NCI-H2107 (cell line): ENCODE measurements around the gene WNT2B.

Experiments used
- DNase-seq: peaks from one replicate; lab custom pipeline; 2025; lab: John Stamatoyannopoulos, UW

Gene WNT2B

DNA sequence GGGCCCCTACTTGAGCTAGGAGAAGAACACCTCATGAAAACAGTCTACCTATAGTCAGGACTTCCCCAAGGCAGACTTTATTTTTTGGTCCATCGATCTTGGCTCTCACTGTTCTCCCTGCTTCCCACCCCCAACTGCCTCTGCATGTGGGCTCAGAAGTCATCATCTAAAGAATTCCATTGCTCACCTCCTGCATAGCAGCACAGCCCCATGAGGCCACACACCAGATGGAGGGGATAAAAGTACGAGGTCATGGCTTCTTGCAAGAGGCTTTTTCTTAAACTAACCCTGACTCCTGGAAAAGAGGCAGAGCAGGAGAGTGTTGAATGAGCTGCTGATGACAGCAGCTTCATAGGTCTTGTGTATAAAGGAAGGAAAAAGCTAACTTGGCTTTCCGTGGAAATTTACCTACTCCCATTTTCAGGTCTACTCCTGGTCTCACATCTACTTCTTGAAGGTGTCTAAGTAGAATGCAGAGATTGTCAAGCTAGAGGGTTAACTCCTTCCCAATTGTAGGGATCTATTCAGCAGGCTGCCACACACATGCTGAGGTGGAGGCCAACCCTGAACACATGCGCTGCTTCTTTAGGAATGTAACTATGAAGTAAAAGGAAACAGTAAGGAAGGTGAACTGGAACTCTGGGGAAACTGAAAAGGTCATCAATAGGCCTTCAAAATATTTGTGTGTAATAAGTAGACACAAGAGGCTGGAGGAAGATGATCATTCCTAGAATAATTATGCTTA, 18.7 kb downstream of the WNT2B start:
- no peak for DNase-seq

DNA sequence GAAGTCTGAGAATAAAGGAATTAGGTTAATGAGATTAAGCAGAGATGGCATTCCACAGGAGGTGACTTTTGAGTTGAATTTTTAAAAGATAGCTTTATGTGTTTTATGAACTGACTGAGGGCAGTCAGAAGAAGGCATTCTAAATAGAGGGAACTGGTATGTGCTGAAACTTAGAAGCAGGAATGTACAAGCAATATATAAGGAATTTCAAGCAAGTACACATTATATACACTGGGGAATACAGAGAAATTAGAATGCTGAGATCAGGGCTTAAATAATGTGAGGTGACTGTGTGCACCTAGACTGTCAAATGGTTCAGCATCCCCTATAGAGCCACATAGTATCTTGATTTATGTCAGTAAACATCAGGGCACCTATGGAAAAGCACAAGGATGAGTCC, 19.3 kb downstream of the WNT2B start:
- no peak for DNase-seq

DNA sequence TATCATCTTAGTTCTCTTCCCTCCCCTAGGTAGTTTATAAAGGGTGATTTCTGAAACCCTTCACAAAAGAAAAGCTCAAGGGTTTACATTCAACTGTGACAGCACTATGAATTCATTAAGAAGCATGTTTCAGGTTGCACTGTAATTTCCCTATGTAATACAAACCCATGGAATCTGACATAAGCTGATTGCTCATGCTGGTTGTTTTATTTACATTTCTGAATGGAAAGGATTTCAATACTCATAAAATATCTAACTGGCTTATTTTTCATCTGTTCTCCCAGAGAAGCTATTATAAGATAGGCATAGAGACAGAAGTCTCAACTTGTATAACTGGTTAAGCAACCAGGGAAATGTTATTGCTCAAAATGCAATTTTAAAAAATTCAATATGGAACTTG, 20.5 kb downstream of the WNT2B start:
- no peak for DNase-seq

DNA sequence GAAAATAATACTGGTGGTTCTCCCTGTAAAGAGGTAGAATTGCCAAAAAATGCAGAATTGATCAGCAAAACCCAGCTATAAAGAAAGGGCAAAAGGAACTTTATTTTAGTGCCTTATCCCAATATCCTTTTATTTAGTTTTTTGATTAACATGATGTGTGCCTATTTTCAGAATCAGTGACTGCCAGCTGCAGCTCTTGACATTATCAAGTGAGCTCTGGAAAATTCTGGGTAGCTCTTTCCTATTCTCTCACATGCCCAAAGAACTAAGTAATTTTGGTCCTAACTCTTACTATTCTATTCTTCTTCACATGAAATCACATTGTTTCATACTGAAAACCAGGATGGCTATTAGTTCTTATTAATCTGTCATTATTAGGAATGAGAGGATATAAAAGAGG, 22.1 kb downstream of the WNT2B start:
- DNase-seq, result no peak

DNA sequence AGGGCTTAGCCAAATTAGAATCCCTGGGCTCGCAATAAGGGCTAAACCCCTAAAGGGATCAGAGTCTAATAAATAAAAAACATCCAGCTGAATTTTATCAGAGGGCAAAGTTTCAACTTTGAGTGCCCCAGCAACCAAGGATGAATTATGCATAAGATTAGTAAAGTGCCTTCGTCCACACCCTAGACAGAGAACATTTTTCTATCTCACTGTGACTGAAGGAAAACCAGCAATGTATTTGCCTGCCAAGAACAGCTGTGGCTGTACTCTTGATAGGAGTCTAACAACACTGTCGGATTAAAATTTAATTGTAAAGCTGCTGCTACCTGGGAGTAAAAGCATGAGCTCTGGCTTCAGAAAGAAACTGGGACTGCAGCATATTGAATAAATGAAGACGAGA, 23.3 kb downstream of the WNT2B start:
- no peak for DNase-seq

DNA sequence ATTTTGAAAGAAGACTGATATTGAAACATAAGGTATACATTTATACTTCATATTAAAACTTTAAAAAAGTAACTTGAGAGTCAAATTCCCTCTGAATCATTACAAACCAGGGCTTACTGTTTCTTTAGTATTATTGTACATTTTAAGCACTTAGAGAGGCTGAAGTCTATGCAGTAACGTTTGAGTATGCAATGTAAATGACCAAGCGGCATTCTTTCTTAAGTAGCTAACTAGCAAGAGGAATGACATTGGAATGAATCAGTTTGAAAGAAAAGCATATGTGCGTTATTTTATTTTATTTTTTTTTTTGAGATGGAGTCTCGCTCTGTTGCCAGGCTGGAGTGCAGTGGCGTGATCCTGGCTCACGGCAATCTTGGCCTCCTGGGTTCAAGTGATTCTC, 24.3 kb downstream of the WNT2B start:
- no peak for DNase-seq

DNA sequence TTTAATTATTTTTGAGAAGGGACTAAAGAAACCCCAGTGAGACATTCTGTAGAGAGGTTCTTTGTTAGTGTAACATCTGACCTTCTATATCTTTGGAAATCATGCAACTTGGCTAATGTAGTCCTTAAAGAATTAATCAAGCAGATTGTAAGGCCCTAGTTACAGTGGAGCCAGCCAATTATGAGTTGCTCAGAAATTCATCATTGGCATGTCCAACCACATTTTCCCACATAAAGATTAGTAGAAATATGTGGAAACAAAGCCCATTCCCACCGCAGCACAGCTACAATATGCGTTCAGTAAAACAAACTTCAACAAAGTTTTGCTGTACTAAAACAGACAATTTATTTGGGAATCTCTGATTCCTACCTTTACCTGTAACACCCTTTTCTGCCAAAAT, 27.8 kb downstream of the WNT2B start:
- no peak for DNase-seq

DNA sequence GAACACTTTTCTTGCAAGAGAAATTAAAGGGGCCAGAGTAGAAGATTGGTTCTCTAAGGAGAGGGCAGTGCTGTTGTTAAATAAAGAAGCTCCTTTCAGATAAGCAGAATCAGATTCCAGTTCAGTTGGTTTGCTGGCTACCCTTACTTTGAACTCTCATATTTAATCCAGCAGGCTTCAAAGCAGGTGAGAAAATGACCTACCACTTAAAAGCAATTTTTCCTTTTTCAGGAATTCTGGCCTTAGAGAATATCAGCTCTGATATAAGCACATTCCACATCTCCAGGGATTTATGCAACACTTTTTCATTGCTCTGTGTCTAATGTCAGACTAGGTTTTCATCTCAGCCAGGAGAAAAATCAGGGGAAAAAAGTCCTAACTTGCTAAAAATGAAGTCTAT, 28.7 kb downstream of the WNT2B start:
- no peak for DNase-seq

DNA sequence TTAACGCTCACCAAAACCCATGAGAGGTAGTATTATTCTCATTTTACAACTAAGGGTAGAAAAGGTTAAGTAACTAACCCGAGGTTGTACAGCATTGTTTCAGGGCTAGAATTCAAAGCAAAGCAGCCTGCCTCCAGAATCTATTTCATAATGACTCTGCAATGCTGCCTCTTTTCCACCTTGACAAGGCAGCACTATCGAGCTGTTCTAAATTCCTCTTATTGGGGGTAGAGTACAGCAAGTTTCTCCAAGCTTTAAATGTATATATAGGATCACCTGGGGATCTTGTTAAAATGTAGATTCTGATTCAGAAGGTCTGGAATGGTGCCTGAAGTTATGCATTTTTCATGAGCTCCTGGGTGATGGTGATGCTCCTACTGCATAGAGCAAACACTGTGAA, 30.1 kb downstream of the WNT2B start:
- no peak for DNase-seq

DNA sequence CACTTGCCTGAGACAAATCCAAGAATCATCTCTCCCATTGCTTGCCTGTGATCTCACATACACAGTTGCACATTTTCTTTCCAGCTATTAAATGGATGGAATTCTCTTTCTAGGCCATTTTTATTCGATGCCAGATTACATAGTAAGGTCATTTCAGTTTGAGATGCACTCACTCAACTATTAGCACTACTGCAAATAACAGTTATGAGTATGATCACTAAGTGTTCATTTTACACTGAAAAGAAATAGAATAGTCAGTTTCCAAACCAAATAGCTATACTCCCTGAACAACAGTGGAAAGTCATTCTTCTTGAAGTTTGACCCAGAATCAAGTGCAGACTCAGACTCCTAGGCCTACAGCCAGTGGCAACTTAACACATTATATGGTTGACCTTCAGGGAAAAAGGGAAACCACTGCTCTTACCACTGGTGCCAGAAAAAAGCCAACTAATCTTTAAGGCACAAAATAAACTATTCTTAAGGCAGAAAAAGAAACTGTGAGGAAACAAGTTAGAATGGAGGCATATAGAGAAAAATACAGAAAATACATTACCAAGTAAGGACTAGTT, 31.5 kb downstream of the WNT2B start:
- DNase-seq, result no peak

DNA sequence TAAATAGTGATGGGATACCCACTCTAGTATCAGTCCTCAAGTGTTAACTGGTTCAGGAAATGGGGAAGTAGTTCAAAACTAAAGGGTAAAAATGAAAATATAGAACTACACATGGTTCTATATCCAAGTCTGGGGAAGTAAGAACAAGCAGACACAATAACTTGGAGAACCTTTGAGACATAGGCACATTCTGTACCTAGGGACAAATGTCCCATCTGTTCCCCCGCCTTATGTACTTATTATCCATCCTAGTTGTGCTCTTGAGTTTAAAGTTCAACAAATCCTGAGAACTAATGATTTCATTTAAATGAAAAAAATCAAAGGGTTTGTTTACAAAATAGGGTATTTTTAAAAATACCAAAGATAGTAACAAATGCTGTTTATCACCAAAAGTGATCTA, 32.5 kb downstream of the WNT2B start:
- DNase-seq, result no peak

DNA sequence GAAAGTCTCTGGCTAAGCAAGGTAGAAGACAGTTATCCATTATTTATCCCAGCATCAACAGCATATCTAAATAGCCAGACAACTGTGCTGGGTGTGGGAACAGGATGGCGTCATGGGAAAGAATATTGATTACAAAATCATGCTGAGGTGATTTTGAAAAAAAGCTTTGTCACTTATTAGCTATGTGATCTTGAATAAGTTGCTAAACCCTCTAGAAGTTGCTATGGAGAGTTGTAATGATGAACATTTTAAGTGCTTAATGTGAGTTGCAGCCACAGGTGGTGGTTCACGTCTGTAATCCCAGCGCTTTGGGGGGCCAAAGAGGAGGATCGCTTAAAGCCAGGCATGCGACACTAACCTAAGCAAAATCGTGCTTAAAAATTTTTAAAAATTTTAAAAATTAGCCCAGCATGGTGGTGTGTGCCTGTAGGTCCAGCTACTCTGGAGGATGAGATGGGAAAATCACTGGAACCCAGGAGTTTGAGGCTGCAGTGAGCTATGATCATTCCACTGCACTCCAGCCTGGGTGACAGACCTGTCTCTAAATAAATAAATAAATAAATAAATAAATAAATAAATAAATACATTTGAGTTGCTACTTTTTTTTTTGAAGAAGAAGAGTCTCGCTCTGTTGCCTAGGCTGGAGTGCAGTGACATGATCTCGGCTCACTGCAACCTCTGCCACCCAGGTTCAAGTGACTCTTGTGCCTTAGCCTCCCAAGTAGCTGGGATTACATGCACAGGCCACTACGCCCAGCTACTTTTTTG, 33.6 kb downstream of the WNT2B start:
- no peak for DNase-seq

DNA sequence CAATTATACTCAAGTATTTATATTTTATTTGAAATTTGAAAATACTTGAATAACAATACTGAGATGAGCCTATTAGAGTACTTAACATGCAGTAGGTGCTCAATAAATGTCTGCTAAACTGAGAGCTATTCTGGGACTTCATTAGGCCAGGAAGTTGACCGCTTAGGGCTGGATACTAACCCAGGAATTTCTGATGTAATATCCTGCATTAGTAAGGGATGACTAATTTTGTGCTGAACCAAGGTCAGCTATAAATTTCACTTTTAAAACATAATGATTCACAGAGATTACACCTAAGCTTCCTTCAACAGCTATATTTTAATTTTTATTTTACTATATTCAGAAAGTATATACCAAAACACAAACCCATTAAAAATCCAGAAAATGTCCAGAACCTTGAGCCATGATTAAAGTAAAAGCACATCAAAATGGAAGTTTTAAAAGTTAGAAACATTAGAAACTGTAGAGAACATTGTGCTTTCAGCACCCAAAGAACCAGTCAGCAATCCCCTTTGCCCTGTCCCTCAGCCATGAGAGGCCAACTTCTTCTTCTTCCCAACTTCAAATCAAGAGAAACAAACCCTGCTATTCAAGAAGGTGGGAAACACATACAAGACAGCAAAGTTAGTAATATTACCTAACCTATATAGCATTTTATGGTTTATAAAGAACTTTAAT, 35.4 kb downstream of the WNT2B start:
- no peak for DNase-seq

DNA sequence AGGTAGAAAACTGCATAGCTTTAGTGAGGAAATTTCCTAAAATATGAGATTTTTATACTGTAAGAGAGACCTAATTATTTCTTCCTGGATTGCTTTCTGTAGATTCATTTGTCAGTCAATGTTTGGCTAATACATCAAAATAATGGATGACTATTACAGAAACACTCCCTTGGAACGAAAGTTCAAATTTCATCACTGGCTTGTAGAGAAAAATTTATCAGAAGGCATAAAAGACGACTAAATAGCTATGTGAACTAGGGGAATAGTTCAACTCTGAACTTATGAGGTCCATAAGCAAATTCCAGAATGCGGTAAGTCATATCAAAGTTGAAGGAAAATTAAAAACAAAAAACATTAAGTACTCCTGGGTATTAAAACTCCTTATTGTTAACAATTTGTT, 36.0 kb downstream of the WNT2B start:
- DNase-seq, result no peak

DNA sequence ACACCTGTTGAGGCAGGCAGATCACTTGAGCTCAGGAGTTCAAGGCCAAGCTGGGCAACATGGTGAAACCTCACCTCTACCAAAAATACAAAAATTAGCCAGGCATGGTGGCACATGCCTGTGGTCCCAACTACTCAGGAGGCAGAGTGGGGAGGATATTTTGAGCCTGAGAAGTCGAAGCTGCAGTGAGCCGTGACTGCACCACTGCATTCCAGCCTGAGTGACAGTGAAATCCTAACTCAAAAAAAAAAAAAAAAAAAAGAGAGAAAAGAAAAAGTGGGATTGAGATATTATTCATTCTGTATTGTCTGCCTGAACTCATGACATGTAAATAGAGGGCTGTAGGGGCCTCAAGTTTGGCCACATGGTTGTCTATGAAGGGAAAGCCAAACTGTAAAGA, 37.3 kb downstream of the WNT2B start:
- DNase-seq, result no peak

DNA sequence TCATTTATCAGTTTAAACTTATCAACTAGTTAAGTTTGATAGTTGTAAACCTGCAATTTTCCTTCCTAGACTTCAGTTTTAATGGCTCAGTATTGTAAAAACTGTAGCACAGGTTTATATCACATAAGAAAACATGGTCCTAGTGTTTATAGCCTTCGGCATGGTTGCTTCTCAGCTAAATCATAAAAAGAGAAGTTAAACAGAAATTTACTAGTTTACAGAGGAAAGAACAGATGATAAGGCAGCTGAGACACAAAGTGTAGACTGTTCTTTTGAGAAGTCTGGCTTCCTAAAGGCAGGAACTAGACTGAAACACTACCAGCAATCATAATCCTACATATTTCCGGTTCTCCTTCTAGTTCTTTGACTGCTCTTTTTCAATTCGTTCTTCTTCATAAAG, 39.8 kb downstream of the WNT2B start:
- no peak for DNase-seq

DNA sequence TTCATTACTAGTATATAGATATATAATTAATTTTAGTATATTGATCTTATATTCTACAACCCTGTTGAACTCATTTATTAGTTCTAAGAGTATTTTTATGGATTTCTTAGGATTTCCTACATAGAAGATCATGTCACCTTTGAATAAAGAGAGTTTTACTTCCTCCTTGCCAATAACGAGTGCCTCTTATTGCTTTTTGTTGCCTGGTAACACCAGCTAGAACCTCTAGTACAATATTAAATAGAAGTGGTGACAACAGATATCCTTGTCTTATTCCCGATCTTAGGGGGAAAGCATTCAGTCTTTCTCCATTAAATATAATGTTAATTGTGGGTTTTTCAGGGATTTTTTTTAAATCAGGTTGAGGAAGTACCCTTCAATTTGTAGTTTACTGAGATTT, 40.8 kb downstream of the WNT2B start:
- DNase-seq, result no peak

DNA sequence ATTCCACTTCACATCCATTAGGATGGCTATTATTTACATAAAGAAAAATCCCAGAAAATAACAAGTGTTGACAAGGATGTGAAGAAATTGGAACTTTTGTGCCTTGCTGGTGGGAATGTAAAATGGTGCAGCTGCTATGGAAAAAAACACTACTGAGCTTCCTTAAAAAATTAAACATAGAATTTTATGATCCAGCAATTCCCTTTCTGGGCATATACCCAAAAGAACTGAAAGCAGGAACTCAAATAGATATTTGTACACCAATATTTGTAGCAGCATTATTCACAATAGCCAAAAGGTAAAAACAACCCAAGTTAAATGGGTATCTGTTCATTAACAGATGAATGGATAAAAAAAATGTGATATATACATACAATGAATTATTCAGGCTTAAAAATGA, 45.6 kb downstream of the WNT2B start:
- DNase-seq, result no peak

DNA sequence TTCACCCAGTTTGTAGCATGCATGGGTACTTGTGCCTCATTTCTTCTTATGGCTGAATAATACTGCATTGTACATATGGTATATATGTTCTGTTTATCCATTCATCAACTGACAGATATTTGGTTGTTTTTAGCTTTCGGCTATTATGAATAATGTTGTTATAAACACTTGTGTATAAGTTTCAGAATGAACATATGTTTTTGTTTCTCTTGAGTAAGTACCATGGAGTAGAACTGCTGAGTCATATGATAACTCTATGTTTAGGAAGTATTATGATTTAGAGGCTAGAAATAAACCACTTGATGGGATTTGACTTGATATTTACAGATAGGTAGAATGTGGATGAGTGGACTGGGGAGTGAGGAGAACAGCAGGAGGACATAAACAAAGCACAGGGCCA, 48.6 kb downstream of the WNT2B start:
- no peak for DNase-seq

DNA sequence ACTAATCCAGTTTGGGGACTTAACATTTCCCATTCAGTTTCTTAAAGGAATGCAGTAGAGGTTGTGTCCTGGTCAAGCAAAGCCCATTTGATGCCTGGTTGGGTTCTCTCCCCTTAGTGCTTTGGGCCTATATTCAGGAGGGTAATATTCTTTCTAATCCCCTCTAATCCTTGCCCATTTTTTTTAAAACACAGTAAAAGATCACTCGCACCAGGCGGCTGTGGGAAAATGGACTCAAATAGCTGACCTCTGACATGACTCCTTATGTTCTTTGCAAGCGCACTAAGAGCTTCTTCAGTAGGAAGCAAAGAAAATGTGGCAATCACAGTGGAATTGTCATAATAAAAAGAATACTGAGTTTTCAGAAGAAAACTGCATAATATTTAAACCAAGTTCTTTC, 49.9 kb downstream of the WNT2B start:
- DNase-seq, result no peak

DNA sequence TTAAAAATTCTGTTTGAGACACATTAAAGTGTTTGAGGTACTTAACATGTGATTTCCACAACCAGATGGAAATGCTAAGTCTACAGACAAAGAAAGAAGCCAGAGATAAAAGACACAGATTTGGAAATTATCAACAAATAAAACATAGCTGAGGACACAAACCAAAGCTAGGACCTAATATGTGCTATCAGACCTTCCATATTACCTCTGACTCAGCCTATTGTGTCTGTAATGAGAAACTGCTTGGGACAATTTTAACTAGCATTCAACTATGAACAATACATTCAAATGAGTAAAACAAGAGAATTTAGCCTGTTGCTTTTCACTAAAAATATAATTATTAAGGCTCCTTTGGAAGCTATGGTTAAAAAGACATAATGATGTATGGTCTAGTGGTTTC, 54.6 kb downstream of the WNT2B start:
- no peak for DNase-seq

DNA sequence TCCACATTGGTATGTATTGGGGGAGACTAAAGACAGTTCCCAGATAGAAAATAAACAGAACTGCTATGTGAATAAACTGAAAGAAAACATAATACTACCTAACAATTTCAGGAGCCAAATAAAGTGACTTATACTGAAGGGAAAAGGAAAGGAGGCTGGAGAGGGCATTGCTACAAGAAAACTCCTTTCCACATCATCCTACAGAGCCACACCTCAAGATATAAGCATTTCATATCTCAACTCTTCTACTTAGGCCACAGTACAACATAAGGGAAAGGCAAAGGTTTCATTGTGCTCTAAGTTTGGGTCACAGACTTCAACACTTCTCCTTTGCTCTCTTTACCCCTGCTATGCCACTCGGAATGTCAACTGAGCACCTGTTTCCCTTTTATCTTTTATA, 55.3 kb downstream of the WNT2B start:
- no peak for DNase-seq

DNA sequence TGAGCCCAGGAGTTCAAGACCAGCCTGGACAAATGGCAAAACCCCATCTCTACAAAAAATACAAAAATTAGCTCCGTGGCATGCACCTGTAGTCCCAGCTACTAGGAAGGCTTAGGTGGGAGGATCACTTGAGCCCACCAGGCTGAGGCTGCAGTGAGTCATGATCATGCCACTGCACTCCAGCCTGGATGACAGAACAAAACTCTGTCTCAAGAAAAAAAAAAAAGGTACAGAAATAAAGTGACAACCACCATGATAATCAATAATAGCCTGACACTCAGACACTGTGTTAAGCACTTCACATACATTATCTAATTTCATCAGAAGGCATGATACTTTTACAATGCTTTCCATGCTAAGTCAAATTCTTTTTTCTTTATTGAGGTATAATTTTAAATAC, 57.0 kb downstream of the WNT2B start:
- no peak for DNase-seq
